ENCODE measurements around the gene GATD1.
A peak's percentile ranks its signal among the peaks of the same experiment; 100 is the strongest.

The GATD1 gene

DNA sequence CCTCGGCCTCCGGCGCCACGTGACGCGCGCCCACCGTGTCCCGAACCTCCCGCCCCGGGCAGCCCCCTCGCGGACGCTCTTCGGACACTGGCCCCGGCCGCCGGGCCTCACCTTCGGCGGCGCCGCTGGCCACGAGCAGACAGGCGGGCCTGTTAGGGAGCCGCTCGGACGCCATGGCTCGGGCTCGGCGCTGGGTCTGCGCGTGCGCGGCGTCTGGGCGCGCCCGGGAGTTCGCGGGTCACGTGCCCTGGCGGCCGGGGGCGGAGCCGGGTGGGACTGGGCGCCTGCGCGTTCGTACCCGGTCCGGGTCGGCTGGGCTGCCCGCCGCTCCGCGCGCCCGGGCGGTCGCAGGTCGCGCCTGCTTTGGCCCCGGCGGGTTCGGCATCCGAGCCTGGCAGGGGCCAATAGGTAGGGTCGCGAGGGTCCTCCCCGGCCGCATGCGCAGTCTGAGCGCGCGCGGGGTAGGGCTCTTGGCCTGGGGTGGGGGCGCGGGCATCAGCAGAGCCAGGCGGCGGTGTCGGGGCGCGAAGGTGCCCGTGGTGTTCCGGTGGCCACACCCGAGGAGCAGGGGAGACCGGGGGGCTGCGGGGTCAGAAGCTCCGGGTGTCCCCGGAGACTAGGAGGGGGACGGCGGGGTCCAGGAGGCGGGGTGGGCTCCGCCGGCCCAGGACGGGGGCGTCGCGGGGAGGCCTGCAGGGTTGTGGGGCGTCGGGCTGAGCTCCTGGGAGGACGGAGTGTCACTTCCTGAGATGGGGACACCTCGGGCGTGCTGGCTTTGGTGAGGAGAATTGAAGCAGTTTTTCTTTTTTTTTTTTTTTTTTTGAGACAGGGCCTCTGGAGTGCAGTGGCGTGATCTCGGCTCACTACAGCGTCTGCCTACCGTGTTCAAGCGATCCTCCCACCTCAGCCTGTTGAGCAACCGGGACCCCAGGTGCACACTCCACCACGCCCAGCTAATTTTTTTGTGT is at the start of gene GATD1:
Gene GATD1 (minus strand): TSS at position 200 of the 968 bp plus-strand sequence. CDS start 25 bp downstream, at position 175.
- peak; percentile 75 for DNase-seq

DNA sequence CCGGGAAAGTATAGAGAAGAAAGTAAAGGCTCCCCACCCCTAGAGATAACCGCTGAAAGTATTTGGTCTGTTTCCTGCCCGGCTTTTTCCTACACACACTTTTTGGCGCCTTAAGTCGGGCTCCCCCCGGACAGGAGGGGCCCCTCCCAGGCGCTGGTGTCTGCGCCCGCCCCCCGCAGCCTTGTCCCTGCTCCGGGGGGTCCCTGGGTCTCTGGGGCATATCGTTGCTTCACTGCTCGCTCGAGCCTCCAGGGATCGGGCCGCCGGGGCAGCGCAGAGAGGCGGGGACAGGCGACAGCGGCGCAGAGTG is 49.5 kb upstream of the GATD1 start:
- DNase-seq: no peak

GRCh38 chr11:826227-826621 is 48.9 kb upstream of the GATD1 start:
- DNase-seq: no peak

DNA sequence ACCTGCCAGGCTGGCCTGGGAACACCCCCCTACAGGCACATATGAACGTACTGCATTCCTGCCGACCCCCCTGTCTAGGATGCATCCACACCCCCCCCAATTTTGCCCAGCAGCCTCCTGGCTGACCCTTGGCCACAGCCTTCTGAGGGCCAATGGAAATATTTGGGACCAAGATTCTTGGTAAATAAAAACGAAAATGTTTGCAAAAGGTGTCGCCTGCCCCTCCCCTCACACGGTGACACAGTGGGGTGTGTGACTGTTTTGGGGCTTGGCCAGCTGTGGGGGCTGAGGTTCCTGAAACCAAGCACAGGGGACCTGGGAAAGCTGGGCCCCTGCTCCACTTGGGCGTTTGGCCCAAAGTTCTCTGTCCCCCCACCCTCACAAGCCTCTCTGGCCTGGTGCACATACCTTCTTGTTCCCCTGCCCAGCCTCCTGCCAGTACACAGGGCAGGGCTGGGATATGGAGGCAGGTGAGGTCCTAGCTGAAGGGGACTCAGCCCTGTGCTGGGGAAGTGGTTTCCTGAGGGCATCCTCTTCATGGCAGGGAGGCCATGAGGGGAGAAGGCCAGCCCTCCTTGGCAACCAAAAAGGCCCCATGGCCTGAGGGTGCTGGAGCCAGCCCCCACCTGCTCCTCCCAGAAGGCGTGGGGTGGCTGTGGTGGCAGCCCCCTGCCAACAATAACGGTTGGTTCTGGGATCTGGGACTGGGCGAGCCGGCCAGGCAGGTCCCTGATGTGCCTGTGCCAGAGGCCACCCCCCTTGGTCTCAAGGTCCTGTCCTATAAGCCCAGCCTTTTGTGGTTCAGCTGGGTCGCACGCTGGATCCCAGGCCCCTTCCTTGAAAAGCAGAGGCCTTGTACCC is 48.3 kb upstream of the GATD1 start:
- DNase-seq: no peak

DNA sequence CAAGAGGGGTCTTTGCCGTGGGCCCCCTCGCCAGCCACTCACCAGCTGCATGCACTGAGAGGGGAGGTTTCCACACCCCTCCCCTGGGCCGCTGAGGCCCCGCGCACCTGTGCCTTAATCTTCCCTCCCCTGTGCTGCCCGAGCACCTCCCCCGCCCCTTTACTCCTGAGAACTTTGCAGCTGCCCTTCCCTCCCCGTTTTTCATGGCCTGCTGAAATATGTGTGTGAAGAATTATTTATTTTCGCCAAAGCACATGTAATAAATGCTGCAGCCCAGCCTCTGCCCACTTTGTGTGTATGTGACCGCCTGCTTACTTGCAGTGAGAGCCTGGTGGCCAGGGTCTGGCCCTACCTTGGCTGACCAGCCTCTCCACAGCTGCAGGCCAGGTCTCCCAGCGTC is 47.7 kb upstream of the GATD1 start:
- DNase-seq: no peak

GRCh38 chr11:824292-824880 is 47.1 kb upstream of the GATD1 start:
- no peak for DNase-seq

- no peak for DNase-seq
Observed at GRCh38 chr11:823441-824291, 46.4 kb upstream of the GATD1 start.

DNA sequence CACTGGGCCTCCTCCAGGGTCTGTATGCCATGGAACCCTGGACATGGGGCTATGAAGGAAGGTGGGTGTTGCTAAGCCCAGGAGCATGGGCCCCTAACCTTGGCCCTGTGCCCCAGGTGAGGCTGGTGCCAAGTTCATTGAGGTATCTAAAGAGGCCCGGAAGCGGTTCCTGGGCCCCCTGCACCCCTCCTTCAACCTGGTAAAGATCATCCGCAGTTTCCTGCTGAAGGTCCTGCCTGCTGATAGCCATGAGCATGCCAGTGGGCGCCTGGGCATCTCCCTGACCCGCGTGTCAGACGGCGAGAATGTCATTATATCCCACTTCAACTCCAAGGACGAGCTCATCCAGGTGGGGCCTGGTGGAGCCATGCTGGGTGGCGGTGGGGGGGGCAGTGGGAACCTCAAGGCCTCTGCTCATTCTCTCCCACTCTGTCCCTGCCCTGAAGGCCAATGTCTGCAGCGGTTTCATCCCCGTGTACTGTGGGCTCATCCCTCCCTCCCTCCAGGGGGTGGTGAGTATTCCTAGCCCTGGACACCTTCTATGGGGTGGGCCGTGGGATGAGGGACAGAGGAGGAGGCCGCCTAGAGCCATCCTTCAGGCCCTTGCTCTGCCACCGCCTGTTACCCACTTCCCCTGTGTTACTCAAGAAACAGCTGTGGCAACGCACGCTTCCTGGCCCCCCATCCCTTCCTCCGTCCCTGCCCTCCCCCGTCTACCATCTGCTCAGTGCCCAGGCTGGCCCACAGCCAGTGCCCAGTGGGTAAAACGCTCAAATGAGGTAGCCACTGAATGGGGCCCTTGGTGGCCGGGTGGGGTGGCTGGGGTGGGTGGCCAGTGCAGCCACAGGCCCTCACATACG is 44.5 kb upstream of the GATD1 start:
- DNase-seq: peak; percentile 56

GRCh38 chr11:820655-821511 is 43.6 kb upstream of the GATD1 start:
- peak; percentile 35 for DNase-seq

DNA sequence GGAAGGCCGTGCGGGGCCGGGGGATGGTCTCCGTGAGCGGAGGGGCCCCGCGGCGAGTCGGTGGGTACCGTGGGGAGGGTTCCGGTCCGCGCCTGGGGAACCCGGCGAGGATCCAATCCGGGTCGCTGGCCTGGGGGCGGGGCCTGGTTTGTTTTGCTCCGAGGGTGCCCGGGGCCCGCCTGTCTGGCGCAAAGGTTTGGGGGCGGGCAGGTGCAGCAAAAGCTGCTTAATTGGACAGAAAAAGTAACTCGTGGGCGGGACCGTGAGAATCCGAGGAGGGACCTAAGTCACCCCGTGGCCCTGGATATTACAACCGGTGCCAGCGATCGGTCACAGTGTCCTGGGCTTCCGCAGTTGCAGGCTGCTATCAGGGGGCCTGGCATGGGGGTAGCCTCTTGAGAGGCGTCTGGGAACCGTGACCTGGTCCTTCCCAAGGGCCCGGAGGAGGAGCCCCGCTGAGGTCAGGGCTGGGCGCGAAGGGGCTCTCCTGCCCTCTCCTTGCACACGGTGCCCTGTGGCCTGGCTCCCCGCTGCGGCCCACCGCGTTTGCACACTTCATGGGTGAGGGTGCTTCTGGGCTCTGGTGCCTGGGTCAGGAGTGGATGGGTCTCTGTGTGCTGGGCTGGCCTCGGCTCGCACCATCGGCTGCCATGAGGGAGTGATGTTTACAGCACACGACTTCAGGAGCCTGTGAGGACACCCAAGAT is 42.8 kb upstream of the GATD1 start:
- peak; percentile 90 for DNase-seq

DNA sequence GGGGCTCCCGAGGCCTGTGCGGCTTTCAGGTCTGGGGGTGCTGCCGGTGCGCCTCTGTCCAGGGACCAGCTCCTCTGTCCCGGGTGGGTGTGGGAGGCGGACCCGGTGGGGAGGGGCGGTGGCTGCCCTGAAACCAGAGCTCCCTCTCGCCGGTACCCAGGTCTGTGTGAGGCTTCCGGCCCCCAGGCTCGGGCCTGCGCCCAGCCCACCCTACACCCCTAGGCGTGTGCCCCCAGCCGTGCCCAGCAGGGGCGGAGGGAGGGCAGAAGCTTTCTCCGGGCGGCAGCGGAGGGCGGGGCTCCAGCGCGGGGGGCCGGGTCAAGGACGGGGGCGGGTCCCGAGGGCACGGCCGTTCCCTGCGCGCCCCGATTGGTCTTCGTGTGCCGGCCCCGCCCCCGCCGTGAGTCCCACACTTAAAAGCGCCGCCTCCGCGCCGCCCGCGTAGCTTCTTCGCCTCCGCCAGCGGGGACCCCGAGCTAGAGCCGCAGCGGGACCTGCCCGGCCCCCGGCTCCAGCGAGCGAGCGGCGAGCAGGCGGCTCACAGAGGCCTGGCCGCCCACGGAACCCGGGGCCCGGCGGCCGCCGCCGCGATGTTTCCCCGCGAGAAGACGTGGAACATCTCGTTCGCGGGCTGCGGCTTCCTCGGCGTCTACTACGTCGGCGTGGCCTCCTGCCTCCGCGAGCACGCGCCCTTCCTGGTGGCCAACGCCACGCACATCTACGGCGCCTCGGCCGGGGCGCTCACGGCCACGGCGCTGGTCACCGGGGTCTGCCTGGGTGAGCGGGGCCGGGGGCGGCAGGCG is 42.0 kb upstream of the GATD1 start:
- DNase-seq: peak; percentile 75

DNA sequence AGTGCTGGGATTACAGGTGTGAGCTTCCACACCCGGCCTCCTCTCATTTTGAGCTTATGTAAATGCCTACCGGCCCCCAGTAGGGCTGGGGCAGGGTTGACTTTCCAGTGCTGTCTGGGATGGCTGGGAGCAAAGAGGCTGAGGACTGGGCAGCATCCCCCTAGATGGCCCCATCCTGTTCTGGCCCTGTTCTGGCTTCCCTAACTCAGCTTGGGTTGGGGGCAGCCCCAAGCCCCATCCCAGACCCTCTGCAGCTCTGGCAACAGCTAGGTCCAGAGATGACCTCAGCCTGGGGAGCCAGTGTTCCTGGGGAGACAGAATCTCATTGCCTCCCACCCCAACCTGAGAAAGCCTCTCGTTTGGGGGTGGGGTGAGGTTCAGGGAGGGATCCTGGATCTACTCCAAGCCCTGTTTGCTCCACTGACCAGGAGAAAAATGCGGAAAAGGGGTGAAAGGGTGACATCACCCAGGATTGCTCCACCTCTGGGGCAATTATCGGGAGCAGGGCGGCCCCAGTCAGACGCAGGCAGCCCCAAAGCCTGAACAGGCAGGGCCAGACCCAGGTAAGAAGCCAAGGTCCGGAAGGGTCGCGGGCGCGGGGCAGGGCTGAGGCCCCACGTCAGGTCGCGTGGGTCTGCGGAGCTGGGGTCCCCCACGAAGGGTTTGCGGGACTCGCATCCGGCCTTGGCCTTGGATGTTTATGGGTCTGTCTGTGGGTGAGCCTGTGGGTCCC is 41.3 kb upstream of the GATD1 start, which contains the start of gene PNPLA2:
Gene PNPLA2 (plus strand): TSS at position 519 of the 733 bp plus-strand sequence. CDS start 805 bp downstream, outside the sequence.
- DNase-seq: no peak

DNA sequence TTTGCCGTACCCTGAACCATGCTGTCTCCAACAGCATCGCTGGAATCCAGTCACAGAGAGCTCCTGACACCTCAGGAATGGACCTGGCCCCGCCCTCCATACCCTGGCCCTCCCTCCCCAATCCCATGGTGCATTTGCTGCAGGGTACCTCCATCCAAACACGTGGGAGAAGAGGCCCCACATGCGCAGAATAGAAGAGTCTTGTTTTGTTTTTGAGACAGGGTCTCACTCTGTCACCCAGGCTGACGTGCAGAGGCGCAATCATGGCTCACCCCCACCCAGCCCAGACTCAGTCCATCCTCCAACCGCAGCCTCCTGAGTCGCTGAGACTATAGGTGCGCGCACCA is 39.1 kb upstream of the GATD1 start:
- no peak for DNase-seq

GRCh38 chr11:815675-816432 is 38.6 kb upstream of the GATD1 start:
- no peak for DNase-seq

GRCh38 chr11:813456-814096 is 36.3 kb upstream of the GATD1 start:
- peak; percentile 38 for DNase-seq

DNA sequence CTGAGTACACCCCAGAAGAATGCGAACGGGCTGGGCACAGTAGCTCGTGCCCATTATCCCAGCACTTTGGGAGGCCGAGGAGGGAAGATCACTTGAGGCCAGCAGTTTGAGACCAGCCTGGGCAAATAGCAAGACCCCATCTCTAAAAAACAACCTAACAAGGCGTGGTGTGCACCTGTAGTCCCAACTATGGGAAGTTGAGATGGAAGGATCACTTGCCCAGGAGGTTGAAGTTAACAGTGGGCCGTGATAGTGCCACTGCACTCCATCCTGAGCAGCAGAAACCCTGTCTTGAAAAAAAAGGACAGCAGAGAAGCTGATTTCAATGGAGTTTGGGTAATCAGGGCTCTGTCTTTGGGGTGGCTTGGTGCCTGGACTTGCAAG is 35.8 kb upstream of the GATD1 start:
- no peak for DNase-seq

DNA sequence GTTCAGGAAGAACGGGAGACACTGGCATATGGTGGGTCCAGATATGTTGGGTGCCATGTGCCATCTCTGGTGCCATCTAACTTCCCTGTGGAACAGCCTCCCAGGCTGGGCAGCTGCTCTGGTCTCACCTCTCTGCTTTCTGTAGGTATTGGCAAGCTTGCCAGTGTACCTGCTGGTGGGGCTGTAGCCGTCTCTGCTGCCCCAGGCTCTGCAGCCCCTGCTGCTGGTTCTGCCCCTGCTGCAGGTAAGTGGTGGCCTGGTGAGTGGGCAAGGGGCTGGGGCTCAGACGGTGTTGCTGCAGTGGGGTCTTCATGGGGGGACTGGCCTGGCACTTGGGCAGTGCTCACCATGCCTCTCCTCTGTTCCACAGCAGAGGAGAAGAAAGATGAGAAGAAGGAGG is 35.1 kb upstream of the GATD1 start:
- DNase-seq: no peak

All from MV-4-11 (cell line).